Tibial artery (tissue), 4 donors: ENCODE data around the gene SLC15A3.

ENCODE experiments used
- DNase-seq, 2 donors: peaks; one replicate each; pipeline ENCODE4 v3.0.0-alpha.2; 2019
- H3K27ac ChIP-seq, 2 donors: fragments of 200-600 bp; sonication (generic) in 1 of 2; 1 replicate in 1 of 2; 2 replicates in 1 of 2; pipeline ENCODE4 v1.5.1; 2018 to 2019; ENCODE audit warnings: mild to moderate bottlenecking in 1 of 2
- H3K27me3 ChIP-seq, 2 donors: fragments of 200-600 bp; sonication (generic) in 1 of 2; one replicate each; pipeline versions ENCODE4 v1.5.1 to v1.6.0; 2016 to 2019
- H3K36me3 ChIP-seq, 3 donors: fragments of 200-600 bp; sonication (generic) in 2 of 3; one replicate each; pipeline ENCODE4 v1.5.1; 2016 to 2019; ENCODE audit warnings: mild to moderate bottlenecking in 2 of 3
- H3K4me1 ChIP-seq, 4 donors: fragments of 200-600 bp; sonication (generic) in 2 of 4; 1 replicate in 3 of 4; 2 replicates in 1 of 4; pipeline ENCODE4 v1.5.1; 2016 to 2019
- H3K4me3 ChIP-seq, 2 donors: fragments of 200-600 bp; sonication (generic) in 1 of 2; 1 replicate in 1 of 2; 2 replicates in 1 of 2; pipeline ENCODE4 v1.5.1; 2018 to 2019; ENCODE audit warnings: mild to moderate bottlenecking in 2 of 2
- H3K9me3 ChIP-seq, 3 donors: fragments of 200-600 bp; sonication (generic) in 1 of 3; one replicate each; pipeline ENCODE4 v1.5.1; 2016 to 2019
- CTCF ChIP-seq, 2 experiments: fragments of 200-600 bp in 1 of 2; fragments of 450-650 bp in 1 of 2; IDR thresholded peaks; one replicate each; pipeline ENCODE4 v1.5.1; 2017 to 2019; ENCODE audit warnings: antibody characterized with exemption in 2 of 2, mild to moderate bottlenecking in 1 of 2, moderate library complexity in 1 of 2
- intact Hi-C: fragments of 100-400 bp; cut with DNase I; formaldehyde crosslinking; loops from one replicate; pipeline ENCODE4 v1.15.0; 2023; ENCODE audit warnings: low total_unique reads

The SLC15A3 gene

GRCh38 chr11:60945295-60945667, 6.7 kb downstream of the SLC15A3 start:
- DNase-seq: no peak
- Histone ChIP-seq H3K27me3 (no peaks in the 10 kb centered on the region), H3K27ac (no peak overlapping the region), H3K4me3 (no peak overlapping the region), H3K9me3 (no peaks in the 10 kb centered on the region), H3K4me1 (peaks cover 0 to 6% (median 2%) of the 10 kb centered on the region in 4 donors), H3K36me3 (peaks cover 0 to 45% (median 36%) of the 10 kb centered on the region in 3 donors)
- intact Hi-C loops: no loop called here
- TF ChIP-seq CTCF (IDR thresholded peaks at IDR 0.05): no peak

- H3K27me3 ChIP-seq: no peaks in the 10 kb centered on the region
- DNase-seq: no peak
Observed at GRCh38 chr11:60944490-60945294, 7.3 kb downstream of the SLC15A3 start.

GRCh38 chr11:60942970-60943565, 8.9 kb downstream of the SLC15A3 start:
- Histone ChIP-seq H3K27ac (no peak overlapping the region), H3K4me3 (no peak overlapping the region), H3K36me3 (peaks cover 0 to 64% (median 48%) of the 10 kb centered on the region in 3 donors), H3K27me3 (no peaks in the 10 kb centered on the region), H3K9me3 (no peaks in the 10 kb centered on the region), H3K4me1 (no peaks in the 10 kb centered on the region)
- no peak for TF ChIP-seq CTCF (IDR thresholded peaks at IDR 0.05)
- DNase-seq: no peak
- intact Hi-C loops: no loop called here

More at GRCh38 chr11:60944490-60945294, 7.3 kb downstream of the SLC15A3 start:
- no peaks in the 10 kb centered on the region for H3K9me3 ChIP-seq
- H3K4me3 ChIP-seq: no peak overlapping the region
- TF ChIP-seq CTCF (IDR thresholded peaks at IDR 0.05): no peak
- H3K4me1 ChIP-seq: peaks cover 0 to under 1% (median 0%) of the 10 kb centered on the region in 4 donors
- peaks cover 0 to 48% (median 38%) of the 10 kb centered on the region in 3 donors for H3K36me3 ChIP-seq
- no peak overlapping the region for H3K27ac ChIP-seq
- intact Hi-C loops: no loop called here

- no peaks in the 10 kb centered on the region for H3K27me3 ChIP-seq
- no peak overlapping the region for H3K27ac ChIP-seq
- TF ChIP-seq CTCF (IDR thresholded peaks at IDR 0.05): no peak
- H3K36me3 ChIP-seq: peaks cover 0 to 70% (median 53%) of the 10 kb centered on the region in 3 donors
- DNase-seq: no peak
- no peak overlapping the region for H3K4me3 ChIP-seq
- H3K4me1 ChIP-seq: no peaks in the 10 kb centered on the region
- no peaks in the 10 kb centered on the region for H3K9me3 ChIP-seq
- intact Hi-C loops: no loop called here
Observed at GRCh38 chr11:60942219-60942618, 9.8 kb downstream of the SLC15A3 start.

GRCh38 chr11:60941371-60942119, 10.4 kb downstream of the SLC15A3 start:
- Histone ChIP-seq H3K27me3 (no peaks in the 10 kb centered on the region), H3K27ac (no peak overlapping the region), H3K36me3 (peaks cover 0 to 75% (median 53%) of the 10 kb centered on the region in 3 donors), H3K4me3 (no peak overlapping the region), H3K4me1 (no peaks in the 10 kb centered on the region), H3K9me3 (no peaks in the 10 kb centered on the region)
- TF ChIP-seq CTCF (IDR thresholded peaks at IDR 0.05): no peak
- no peak for DNase-seq
- intact Hi-C loops: no loop called here
